ENCODE results near the gene CCL25.

The CCL25 gene

DNA sequence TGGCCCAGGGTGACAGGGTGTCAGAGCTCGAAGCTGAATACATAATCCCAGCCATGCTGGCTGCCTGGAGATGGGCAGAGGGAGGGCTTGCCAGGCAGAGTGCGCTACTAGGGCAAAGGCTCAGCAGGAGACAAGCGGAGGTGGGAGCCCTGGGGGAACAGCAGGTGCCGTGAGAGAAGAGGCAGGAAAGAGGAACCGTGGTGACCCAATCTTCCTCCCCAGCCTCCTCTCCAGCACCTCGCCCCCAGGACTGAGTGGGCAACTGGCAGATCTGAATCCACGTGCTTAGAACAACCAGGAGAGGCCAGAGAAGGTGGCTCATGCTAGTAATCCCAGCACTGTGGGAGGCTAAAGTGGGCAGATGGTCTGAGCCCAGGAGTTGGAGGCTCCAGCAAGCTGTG, 11.0 kb upstream of the CCL25 start:
- H3K4me3 ChIP-seq (ENCODE audit: low read depth, low read length), result no peak overlapping the region
- peak; percentile 76 for DNase-seq (ENCODE audit: low read depth)

DNA sequence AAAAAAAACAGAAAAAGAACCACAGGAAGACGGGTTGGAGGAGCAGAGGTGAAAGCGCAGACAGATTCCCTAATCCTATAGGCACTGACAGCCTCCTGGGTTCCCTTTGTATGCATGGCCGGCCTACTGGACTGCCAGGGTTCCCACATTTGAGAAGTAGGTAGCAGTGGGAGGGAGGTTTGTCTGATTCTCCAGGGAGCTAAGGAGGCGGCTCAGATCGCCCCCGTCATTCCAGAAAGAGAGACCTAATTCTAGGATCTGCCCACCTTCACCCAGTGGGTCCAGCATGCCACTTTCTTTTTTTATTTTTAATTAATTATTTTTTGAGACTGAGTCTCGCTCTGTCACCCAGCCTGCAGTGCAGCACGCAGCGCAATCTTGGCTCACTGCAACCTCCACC, 9.7 kb upstream of the CCL25 start:
- H3K4me3 ChIP-seq (ENCODE audit: low read depth, low read length), result no peak overlapping the region
- TF ChIP-seq, protein P1, sequence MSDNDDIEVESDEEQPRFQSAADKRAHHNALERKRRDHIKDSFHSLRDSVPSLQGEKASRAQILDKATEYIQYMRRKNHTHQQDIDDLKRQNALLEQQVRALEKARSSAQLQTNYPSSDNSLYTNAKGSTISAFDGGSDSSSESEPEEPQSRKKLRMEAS (IDR thresholded peaks at IDR 0.05; ENCODE audit: low read depth, low read length), result no peak
- no peak for TF ChIP-seq POLR2A (IDR thresholded peaks at IDR 0.05; ENCODE audit: extremely low read depth, insufficient read length)
- TF ChIP-seq MYC (IDR thresholded peaks at IDR 0.05; ENCODE audit: low read depth, low read length), result no peak
- TF ChIP-seq, protein P2, sequence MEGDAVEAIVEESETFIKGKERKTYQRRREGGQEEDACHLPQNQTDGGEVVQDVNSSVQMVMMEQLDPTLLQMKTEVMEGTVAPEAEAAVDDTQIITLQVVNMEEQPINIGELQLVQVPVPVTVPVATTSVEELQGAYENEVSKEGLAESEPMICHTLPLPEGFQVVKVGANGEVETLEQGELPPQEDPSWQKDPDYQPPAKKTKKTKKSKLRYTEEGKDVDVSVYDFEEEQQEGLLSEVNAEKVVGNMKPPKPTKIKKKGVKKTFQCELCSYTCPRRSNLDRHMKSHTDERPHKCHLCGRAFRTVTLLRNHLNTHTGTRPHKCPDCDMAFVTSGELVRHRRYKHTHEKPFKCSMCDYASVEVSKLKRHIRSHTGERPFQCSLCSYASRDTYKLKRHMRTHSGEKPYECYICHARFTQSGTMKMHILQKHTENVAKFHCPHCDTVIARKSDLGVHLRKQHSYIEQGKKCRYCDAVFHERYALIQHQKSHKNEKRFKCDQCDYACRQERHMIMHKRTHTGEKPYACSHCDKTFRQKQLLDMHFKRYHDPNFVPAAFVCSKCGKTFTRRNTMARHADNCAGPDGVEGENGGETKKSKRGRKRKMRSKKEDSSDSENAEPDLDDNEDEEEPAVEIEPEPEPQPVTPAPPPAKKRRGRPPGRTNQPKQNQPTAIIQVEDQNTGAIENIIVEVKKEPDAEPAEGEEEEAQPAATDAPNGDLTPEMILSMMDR (IDR thresholded peaks at IDR 0.05; ENCODE audit: low read depth, low read length), result no peak
- DNase-seq (ENCODE audit: low read depth), result no peak

More for the DNA sequence above, 11.0 kb upstream of the CCL25 start:
- TF ChIP-seq, protein P2 (IDR thresholded peaks at IDR 0.05; ENCODE audit: low read depth, low read length), result no peak
- TF ChIP-seq, protein P1 (IDR thresholded peaks at IDR 0.05; ENCODE audit: low read depth, low read length), result peak; percentile 80
- TF ChIP-seq MYC (IDR thresholded peaks at IDR 0.05; ENCODE audit: low read depth, low read length) (peak; percentile 54; the same call in 1 of the 2 replicates), POLR2A (IDR thresholded peaks at IDR 0.05; ENCODE audit: extremely low read depth, insufficient read length) (no peak)

DNA sequence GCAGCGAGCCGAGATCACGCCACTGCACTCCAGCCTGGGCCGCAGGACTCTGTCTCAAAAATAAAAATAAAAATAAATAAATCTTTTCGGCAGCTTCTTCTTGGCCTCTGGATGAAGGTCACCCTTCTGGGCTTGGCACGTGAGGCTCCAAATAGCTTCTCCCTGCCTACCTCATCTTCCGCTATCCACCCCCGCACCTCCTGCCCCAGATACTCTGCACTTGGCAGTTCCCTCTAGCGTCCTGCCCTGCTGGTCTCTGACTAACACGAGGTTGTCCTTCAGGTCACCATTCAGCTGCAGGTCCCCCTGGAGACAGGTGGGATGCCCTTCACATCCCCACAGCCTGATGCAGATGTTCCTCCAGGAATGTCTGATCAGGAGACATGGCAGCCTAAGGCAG, 8.5 kb upstream of the CCL25 start:
- no peak for DNase-seq (ENCODE audit: low read depth)
- H3K4me3 ChIP-seq (ENCODE audit: low read depth, low read length), result no peak overlapping the region
- TF ChIP-seq, protein P2 (IDR thresholded peaks at IDR 0.05; ENCODE audit: low read depth, low read length), result no peak
- TF ChIP-seq, protein P1 (IDR thresholded peaks at IDR 0.05; ENCODE audit: low read depth, low read length), result no peak
- TF ChIP-seq MYC (IDR thresholded peaks at IDR 0.05; ENCODE audit: low read depth, low read length), result no peak
- no peak for TF ChIP-seq POLR2A (IDR thresholded peaks at IDR 0.05; ENCODE audit: extremely low read depth, insufficient read length)

DNA sequence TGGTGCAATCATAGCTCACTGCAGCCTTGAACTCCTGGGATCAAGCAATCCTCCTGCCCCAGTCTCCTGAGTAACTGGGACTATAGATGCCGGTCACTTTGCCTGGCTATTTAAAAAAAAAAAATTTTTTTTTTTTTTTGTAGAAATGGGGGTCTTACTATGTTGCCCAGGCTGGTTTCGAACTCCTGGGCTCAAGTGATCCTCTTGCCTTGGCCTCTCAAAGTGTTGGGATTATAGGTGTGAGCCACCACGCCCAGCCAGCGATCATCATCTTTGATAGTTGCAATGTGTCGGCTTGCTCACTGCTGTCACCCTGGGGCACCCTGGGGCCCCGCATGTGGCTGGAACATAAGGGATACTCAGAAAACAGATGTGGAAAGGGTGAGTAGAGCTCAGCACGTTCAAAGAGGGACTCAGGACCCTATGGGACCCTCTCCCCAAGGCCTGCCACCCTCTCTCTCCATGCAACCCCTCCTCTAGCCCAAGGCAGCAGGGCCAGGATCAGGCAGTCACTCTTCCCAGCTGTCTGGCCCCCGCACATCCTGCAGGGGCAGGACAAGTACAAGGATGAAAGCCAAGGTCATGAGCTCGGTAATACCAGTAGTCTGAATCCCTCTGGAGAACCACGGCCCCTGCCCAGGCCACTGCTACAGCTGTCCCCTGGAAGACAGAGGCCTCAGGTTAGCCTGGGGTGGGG, 6.5 kb upstream of the CCL25 start:
- DNase-seq (ENCODE audit: low read depth), result no peak
- TF ChIP-seq MYC (IDR thresholded peaks at IDR 0.05; ENCODE audit: low read depth, low read length) (no peak), POLR2A (IDR thresholded peaks at IDR 0.05; ENCODE audit: extremely low read depth, insufficient read length) (no peak)
- TF ChIP-seq, protein P2 (IDR thresholded peaks at IDR 0.05; ENCODE audit: low read depth, low read length), result no peak
- TF ChIP-seq, protein P1 (IDR thresholded peaks at IDR 0.05; ENCODE audit: low read depth, low read length), result no peak
- no peak overlapping the region for H3K4me3 ChIP-seq (ENCODE audit: low read depth, low read length)

DNA sequence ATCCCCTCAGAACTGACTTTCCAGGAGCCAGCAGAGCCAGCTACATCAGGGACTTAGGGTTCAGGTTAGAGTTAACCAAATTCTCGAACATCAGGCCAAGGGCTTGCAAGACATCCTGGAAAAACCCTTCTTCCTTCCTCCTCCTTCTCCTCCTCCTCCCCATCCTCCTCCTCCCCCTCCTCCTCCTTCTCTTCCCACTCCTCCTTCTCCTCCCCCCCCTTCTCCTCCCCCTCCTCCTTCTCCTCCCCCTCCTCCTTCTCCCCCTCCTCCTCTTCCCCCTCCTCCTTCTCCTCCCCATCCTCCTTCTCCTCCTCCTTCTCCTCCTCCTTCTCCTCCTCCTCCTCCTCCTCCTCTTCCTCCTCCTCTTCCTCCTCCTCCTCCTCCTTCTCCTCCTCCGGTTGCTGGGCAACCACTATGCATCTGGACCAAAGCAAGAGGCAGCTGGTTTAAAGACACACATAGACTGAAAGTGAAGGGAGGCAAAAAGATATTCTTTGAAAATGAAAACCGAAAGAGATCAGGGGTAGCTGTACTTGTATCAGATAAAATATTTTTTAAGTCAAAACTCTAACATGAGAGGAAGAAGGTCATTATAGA, 5.9 kb upstream of the CCL25 start:
- TF ChIP-seq MYC (IDR thresholded peaks at IDR 0.05; ENCODE audit: low read depth, low read length) (no peak), POLR2A (IDR thresholded peaks at IDR 0.05; ENCODE audit: extremely low read depth, insufficient read length) (no peak)
- TF ChIP-seq, protein P2 (IDR thresholded peaks at IDR 0.05; ENCODE audit: low read depth, low read length), result no peak
- TF ChIP-seq, protein P1 (IDR thresholded peaks at IDR 0.05; ENCODE audit: low read depth, low read length), result no peak
- no peak for DNase-seq (ENCODE audit: low read depth)
- H3K4me3 ChIP-seq (ENCODE audit: low read depth, low read length), result no peak overlapping the region
